GM21447 (cell line): ENCODE results near the gene RFX7.

Experiments used
- ATAC-seq: cut with Tn5 transposase; IDR thresholded peaks from one replicate; pipeline ENCODE4 v1.9.1; 2021; ENCODE audit not compliant: unreplicated experiment

The RFX7 gene

DNA sequence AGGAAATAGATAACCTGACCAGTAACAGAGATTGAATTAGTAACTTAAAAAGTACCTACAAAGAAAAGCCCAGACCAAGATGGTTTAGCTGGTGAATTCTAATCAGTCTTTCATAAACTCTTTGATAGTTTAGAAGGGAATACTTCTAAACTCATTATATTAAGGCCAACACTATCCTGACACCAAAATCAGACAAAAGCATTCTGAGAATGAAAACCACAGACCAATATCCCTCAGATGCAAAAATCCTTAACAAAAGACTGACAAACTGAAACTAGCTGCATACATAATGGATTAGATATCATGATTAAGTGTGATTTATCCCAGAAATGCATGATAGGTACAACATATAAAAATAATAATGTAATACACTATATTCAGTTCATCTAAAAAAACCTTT, 115.6 kb downstream of the RFX7 start:
- ATAC-seq, result no peak

DNA sequence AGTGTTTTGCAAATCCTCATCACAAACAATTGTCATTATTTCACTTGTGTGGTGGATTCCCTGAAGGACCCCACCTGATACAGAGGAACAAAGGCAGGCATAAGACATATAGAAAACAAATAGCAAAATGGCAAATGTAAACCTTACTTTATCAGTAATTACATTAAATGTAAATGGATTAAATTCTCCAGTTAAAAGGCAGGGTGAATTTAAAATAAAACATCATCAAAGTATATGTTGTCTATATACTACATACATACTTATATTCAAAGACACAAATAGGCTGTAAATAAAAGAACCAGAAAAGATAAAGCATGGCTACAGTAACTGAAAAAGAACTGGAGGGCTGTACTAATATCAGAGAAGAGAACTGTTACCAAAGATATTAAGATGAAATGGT, 117.3 kb downstream of the RFX7 start:
- ATAC-seq, result no peak

DNA sequence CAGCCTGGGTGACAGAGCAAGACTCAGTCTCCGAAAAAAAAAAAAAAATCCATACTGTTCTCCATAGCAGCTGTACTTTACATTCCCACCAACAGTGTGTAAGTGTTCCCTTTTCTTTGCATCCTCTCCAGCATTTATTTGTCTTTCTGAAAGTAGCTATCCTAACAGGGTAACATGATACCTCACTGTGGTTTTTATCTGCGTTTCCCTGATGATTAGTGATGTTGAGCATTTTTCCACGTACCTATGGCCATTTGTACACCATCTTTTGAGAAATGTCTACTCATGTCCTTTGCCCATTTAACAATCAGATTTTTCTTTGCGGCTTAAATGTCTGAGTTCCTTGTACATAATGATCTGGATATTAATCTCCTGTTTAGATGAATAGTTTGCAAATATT, 119.3 kb downstream of the RFX7 start:
- no peak for ATAC-seq

DNA sequence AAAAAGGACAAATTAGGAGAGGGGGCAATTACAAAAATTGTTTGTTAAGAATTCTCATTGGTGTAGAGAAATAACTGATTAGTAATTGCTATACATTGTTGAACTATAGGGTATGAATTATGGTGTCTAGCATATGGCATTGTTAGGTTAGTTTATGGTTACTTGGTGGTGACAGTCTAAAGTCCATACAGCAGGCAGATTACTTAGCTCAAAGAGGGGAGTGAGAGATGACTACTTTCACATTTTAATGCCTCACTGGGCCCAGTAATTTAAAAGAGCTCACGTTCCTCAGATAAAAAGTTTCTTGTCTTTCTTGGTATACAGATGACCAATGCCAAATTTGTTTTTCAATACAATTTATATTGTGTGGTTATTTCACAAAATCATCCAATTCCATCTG, 137.8 kb downstream of the RFX7 start:
- no peak for ATAC-seq

DNA sequence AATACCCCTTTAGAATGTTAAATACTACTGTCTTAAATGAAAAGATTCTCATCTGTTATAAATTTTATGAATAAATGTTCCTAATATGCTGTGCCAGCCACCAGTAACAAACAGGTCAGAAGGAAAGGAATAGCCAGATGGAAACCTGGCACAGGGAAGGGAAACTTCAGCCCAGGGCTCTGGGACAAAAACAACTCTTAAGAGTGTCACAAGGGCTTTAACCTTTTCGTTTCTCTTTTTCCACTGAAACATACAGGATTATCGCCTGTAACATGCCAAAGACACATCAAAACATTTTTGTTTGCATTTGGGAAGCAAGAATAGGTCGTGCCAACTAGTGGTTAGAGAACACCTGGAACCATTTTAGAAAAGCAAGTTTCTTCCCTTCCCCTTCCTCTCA, 141.2 kb downstream of the RFX7 start:
- ATAC-seq, result no peak

DNA sequence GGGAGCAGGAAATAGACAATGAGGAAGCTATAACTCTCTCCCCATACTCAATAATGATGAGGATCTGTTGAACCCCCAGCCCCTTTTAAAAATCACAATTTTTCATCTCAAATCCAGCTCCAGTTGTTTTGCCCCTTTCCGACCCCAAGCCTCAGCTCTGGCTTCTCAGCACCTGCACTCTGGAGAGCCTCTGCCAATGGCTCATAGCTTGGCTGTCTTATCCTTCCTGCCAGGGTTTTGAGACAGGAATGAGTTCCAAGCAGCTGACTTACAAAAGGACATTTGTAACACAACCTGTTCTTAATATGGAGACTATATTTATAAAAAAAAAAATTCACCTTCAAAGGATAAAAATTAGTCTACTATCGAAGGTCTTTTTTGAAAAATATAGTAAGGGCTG, 144.4 kb downstream of the RFX7 start:
- ATAC-seq, result no peak

DNA sequence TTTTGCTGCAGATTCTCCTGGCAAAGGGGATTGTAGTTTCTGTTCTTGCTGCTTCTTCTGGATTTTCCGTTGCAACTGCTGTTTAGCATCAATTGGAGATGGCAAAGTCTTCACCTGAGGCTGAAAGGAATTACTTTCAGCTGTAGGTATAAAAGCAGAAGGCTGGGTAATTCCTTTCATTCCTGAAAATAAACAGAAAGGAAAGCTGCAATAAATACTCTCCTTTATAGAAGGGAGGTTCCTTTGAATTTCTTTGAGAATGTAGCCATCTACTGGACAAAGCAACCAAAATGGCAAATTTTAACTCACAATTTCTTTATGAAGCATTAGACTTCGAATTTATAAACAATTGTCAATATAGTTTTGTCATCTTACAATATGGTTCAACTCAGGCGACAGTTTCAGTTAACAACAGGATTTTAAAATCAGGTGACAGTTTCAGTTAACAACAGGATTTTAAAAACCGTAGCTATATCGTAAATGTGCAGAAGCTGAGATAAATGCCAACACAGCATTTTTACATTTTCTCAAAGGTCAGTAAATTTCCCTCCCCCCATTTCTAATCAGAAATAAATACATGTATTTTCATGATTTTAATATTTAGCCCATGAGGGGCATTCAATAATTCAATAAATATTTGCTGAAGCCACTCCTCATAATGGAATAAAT, 145.3 kb downstream of the RFX7 start:
- no peak for ATAC-seq

DNA sequence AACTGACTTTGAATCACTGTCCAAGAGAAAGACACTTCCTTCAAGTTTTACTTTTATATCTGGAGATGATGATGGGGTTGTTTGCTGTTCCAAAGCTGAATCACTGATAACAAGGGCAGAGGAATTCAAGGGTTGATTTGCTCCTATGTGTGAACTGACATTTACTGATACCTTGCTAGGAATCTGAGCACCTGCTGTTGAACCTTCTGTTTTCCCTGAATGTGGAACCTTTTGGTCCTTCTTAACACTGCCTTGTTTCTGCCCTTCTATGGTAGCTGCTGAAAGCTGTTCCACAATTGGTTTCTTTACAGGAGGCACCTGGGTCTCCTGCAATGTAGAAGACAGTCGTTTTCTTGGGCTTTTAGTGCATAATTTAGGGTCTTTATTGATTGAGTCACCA, 148.3 kb downstream of the RFX7 start:
- no peak for ATAC-seq

DNA sequence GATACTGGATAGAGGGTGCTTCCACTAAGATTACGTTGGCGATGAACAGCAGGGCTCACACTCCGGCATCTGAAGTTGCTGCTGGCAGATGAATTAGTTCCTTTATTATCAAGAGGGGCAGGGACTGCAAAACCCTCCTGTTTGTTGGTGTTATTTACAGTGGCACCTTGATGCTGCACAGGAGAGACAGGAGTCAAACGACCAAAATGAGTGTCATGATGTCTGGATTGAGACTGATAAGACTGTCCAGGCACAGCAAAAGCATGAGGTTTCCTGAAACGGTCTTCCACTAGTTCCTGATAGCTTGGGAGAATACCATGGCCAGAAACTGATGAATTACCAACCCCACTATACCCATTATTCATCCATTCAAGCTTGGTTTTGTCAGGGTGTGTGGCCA, 149.5 kb downstream of the RFX7 start:
- no peak for ATAC-seq

DNA sequence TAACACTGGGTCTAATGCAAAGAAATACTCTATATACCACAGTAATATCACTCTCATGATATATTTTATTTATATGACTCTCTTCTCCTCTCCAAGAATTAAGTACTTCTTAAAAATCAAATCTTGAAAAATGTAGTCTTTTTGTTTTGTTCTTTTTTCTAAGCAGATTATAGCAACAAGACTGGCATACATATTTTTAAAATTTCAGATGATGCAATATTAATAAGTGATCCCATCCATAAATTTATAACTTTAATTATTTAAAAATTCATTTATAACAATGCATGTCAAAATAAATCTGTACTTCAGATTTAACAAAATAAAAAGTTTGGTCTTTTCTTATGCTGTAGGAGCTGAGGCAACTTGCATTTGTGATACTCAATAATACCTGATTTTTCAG, 155.3 kb downstream of the RFX7 start:
- no peak for ATAC-seq

DNA sequence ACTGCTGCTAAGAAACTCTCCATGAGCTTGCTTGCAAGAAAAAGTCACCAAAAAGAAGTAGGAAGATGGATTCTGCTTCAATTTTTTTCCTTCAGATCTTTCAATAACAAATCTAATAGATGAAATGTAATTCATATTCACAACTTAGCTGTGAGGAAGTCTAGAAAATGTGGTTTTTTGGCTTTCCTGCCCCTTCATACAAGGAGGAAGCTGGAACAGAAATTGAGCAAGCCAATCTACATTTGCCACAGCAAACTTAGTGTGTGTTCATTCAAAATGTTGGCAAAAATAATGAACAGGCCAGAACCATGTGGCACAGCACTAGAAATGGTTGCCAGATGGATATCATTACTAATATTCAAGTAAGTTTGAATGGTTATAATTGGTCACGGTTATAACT, 157.1 kb downstream of the RFX7 start:
- no peak for ATAC-seq

DNA sequence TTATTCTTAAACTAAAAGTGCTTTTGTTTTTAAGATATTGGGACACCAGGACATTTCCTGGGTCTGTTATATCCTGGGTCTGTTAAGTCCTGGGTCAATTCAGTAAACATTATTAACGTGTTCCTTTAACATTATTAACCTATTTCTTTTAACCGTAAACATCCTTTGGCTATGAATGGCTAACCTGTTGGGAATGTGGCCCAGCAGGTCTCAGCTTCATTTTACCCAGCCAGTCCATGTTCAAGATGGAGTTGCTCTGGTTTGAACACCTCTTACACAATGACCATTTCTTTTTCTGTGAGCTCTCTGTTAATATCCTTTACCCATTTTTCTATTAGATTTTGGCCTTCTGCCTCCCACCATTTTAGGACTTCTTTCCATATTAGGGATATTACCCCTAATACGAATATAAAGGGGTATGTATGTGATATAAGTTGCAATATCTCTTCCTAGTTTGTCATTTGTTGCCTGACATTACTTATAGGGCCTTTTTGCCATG, 161.4 kb downstream of the RFX7 start:
- ATAC-seq, result no peak

DNA sequence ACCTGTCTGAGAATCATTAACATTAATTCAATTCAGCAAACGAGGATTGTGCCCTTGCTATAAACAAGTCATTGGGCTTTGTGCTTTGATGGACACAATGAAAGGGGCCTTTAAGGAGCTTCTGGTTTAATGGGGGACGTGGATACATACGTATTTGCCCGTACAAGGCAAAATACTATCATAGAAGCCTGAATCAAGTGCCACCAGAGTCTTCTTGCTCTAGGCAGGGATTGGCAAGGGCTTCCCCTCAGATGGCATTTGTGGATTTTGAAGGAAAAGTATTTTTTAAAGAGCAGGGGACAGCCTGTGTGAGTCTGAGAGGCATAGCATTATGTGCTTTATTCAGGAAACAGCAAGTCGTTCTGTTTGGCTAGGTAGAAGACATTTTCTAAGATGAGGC, 166.6 kb downstream of the RFX7 start:
- ATAC-seq, result no peak

DNA sequence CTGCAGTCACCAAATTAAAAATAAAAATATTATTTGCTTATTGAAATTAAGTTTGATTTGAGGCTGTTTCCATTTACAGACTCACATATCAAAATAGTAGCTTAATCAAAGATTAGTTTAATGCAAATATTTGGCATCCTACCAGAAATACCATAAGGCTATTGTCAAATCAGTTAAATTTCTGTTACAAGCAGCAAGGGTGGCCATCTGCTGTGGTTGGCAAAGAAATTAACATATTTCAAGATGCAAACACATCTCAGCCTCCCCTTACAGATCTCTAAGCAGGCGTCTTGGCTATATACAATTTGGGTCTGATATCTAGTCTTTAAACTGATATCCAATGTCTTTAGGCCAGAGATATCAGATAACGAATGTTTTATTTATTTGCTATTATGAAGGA, 167.0 kb downstream of the RFX7 start:
- no peak for ATAC-seq

DNA sequence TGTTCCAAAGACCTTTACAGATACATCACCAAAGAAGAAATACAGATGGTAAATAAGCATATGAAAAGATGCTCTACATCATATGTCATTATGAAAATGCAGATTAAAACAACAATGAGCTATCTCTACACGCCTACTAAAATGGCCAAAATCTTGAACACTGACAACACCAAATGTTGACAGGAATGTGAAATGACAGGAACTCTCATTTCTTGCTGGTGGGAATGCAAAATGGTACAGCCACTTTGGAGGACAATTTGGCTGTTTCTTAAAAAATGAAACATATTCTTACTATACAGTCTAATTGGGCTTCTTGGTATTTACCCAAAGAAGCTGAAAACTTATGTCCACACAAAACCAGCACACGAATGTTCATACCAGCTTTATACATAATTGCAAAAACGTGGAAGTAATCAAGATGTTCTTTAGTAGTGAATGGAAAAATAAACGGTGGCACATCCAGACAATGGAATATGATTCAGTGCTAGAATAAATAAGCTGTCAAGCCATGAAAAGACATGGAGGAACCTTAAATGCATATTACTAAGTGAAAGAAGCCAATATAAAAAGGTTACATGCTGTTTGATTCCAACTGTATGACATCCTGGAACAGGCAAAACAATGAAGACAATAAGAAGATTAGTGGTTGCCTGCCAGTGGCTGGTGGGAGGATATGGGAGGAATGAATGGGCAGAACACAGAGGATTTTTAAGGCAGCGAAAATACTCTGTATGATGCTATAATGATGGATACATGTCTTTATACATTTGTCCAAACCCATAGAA, 169.0 kb downstream of the RFX7 start:
- ATAC-seq, result no peak

DNA sequence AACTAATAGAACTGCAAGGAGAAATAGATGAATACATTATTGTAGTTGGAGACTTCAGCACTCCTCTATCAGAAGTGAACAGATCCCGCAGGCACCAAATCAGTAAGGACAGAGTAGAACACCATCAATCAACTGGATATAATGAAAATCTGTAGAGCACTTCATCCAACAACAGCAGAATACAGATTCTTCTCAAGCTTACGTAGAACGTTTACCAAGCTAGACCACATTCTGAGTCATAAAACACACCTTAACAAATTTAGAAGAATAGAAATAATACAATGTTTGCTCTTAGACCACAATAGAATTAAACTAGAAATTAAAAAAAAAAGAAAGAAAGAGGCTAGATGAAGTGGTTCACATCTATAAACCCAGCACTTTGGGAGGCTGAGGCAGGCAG, 179.5 kb downstream of the RFX7 start:
- no peak for ATAC-seq

DNA sequence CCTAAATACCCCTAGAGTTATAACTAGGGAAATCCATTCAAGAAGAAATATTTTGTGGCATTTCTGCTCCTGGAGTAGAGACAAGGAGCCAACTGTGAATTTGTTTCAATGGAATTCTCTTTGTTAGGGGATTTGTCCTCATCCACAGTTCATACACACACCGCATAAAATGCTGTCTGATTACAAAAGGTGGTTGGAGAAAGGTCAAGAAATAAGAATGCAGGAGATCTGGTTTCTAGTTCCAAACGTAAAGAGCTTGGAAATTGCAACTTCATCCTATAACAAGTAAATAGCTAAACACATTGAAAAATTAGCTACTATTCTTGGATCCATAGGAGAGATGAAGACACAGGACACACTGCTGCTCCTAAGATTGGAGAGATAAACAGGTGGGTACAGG, 184.0 kb downstream of the RFX7 start:
- no peak for ATAC-seq

DNA sequence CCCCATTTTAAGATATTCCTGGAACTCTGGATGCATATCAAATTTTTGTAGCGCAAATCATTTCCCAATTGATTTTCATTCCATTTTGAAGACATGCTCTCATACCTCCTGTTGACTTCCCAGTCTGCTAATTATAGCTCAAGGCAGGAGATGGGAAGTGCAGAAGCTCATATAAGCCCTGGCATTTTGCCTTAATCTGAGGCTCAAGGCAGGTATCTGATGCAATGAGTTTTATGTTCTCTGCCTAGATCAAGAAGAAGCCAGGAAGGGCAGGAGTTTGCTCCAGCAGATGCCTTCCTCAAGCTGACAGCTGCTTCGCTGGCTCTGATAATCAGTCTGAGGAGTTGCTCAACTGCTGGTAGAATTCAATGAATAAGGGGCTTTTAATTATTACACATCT, 184.7 kb downstream of the RFX7 start:
- no peak for ATAC-seq

DNA sequence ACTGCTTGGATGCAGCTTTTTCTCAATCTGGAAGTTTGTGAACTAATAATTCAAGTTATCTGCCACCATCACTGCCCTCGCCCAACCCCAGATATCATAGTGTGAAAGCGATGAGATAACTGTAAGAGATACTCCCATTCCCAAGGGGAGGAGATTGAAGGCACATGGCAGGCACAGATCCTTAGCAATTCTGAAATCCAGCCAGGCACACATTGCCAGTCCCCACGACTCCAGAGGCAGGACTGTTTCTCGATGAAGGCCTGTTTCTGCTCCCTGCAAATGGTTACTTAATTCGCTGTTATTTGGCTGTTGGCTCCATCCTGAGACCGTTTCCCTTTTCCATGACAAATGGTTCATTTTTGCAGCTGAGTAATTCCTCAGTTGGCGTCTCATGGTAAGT, 187.1 kb downstream of the RFX7 start:
- no peak for ATAC-seq

DNA sequence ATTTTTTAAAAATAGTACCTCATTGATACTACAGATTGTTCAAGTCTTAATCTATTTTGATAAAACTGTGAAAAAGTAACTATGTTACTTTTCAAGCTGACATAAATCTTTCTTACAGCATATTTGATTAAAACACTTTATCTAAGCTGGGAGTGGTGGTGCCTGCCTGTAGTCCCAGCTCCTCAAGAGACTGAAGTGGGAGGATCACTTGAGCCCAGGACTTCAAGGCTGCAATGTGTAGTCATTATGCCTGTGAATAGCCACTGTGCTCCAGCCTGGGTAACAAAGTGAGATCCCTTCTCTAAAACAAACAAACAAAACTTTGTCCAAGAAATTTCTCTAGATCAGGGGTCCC, 190.7 kb downstream of the RFX7 start:
- no peak for ATAC-seq

DNA sequence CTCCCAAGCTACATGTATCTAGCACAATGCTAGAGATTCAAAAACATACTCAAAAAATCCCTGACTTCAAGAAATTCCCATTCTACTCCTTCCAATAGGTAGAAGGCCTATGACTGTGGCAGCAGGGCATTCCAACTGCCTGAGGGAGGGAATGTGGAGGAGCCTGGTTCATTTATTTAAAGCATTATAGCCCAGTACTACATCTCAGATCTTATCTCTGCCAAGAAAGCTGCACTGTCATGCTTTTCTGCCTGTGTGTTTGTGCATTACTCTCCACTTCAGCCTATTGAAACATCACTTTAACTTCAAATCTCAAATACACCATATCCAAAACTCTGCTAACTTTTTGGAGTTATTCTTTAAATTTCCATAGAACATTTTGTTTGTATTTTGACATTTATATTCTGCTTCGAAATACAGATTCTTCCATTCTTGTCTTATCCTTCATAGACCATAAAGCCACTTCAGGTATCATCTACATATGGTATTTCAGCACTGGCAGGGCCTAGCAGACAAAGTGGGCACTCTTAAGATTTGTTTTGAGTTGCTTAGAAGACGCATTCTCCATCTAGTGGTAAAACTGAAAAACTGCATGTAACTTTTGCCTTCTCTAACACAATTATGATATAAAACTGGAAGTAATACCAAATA, 191.2 kb downstream of the RFX7 start:
- no peak for ATAC-seq

DNA sequence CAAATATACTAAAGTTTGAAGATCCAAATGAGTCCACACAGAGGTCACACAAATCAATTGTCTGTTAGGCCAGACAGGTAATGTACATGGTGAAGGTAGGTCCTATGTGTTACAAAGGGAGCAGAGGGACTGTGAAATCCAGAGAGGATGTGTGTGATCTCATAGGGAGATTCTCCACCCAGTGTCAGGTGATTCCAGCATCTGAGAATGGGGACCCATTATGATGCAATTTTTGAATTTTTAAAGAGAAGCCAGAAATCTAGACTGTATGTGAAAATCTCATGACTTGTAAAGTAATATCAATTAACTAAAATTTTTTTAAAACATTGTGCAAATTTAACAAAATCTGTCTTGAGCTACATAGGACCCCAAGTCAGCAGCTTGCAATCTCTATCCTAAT, 192.0 kb downstream of the RFX7 start:
- ATAC-seq, result no peak
